ENCODE results near the gene SLC37A2. TPM values are rescaled to one million over a fixed set of nuclear protein-coding genes. Genes with fewer than 3 reads are reported as not detected.

Gene SLC37A2
- total and polyA plus RNA-seq, 2 of the 4 experiments (the other 2 are of a cell fraction) = 0.72 to 1.1 TPM

DNA sequence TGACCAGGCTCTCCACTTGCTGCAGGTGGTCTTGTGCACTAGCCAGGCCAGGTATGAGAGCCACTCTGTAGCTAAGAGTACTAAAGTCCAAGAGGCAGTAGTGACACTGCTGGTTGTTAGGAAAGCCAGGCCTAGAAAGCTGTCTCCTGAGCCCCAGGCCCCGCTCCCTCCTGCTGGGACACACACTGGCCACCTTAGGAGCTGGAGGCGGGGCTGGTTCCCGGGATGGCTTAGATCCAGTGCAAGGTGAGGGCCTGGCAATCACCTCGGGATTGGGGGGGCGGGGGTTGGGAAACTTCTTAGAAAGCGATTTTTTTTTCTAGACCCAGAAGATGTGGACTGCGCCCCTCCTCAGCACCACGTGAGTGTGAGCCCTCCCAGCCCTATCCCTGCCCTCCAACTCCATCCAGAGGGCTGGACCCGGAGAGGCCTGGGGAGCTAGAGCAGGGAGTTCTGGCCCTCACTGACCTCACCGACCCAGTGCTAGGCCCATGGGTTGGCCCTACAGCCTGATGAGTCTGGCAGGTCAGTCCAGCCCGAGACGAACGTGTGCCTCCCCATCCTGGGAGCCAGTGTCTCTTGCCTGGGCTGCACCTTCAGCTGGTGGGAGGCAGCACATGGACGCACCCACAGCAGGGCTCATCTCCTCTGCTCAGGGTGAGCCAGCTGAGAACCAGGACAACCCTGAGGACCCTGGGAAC is 18.1 kb downstream of the SLC37A2 start:
- Histone ChIP-seq H3K14ac (replicated peaks; ENCODE audit: low read depth, low read length) (no peak overlapping the region), H3K4me2 (ENCODE audit: low read depth, low read length) (no peak overlapping the region), H3K4me1 (ENCODE audit: control insufficient read depth, insufficient read depth, low read length) (peaks cover 11% of the 10 kb centered on the region), H3K9me1 (ENCODE audit: insufficient read depth, low read length) (peaks cover 19% of the 10 kb centered on the region), H3K4ac (ENCODE audit: low read depth, low read length) (no peak overlapping the region), H3K9ac (ENCODE audit: low read depth, low read length) (no peak overlapping the region), H3K4me3 (ENCODE audit: insufficient read depth, low read depth, low read length) (no peak overlapping the region), H3K27ac (ENCODE audit: insufficient read depth, low read length) (no peak overlapping the region), H3K27me3 (ENCODE audit: control insufficient read depth, insufficient read depth, low read length) (no peaks in the 10 kb centered on the region), H3K23ac (ENCODE audit: low read depth, low read length) (no peak overlapping the region), H3K36me3 (ENCODE audit: control insufficient read depth, insufficient read depth, low read length) (no peaks in the 10 kb centered on the region), H3K79me1 (ENCODE audit: low read depth in 1 of 2, low read length in 2 of 2) (no peaks in the 10 kb centered on the region), H2BK20ac (ENCODE audit: low read depth, low read length) (no peak overlapping the region), H2AFZ (replicated peaks; ENCODE audit: low read length, poor library complexity) (peak overlapping the region; percentile 40), H2BK120ac (ENCODE audit: low read depth, low read length) (no peak overlapping the region), H3K9me3 (ENCODE audit: control insufficient read depth, insufficient read depth, low read length) (no peaks in the 10 kb centered on the region), H2AK9ac (replicated peaks; ENCODE audit: low read depth, low read length, poor library complexity) (no peak overlapping the region), H2AK5ac (ENCODE audit: low read depth, low read length) (no peak overlapping the region), H3K18ac (ENCODE audit: low read depth, low read length) (no peak overlapping the region), H2BK15ac (ENCODE audit: low read depth, low read length) (no peak overlapping the region; the same call in 2 of the 3 replicates), H4K5ac (ENCODE audit: low read depth, low read length) (no peak overlapping the region), H2BK5ac (ENCODE audit: low read depth, low read length, poor library complexity, severe bottlenecking) (no peak overlapping the region), H4K8ac (ENCODE audit: low read depth in 2 of 2, low read length in 2 of 2) (no peak overlapping the region), H3K56ac (ENCODE audit: extremely low read depth, insufficient read depth, low read length) (no peak overlapping the region), H4K91ac (ENCODE audit: insufficient read depth, low read depth, low read length) (no peak overlapping the region), H4K20me1 (ENCODE audit: insufficient read depth, low read length) (no peaks in the 10 kb centered on the region)
- TF ChIP-seq RFX5 (IDR thresholded peaks at IDR 0.05; ENCODE audit: low read depth, low read length) (no peak), RCOR1 (IDR thresholded peaks at IDR 0.05; ENCODE audit: insufficient replicate concordance, low read length) (no peak), MAZ (IDR thresholded peaks at IDR 0.05; ENCODE audit: borderline replicate concordance, low read depth, low read length) (no peak), RAD21 (IDR thresholded peaks at IDR 0.05; ENCODE audit: low read length) (no peak), CEBPB (IDR thresholded peaks at IDR 0.05; ENCODE audit: low read depth, low read length) (no peak)
- TF ChIP-seq, protein P1, sequence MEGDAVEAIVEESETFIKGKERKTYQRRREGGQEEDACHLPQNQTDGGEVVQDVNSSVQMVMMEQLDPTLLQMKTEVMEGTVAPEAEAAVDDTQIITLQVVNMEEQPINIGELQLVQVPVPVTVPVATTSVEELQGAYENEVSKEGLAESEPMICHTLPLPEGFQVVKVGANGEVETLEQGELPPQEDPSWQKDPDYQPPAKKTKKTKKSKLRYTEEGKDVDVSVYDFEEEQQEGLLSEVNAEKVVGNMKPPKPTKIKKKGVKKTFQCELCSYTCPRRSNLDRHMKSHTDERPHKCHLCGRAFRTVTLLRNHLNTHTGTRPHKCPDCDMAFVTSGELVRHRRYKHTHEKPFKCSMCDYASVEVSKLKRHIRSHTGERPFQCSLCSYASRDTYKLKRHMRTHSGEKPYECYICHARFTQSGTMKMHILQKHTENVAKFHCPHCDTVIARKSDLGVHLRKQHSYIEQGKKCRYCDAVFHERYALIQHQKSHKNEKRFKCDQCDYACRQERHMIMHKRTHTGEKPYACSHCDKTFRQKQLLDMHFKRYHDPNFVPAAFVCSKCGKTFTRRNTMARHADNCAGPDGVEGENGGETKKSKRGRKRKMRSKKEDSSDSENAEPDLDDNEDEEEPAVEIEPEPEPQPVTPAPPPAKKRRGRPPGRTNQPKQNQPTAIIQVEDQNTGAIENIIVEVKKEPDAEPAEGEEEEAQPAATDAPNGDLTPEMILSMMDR (conservative IDR thresholded peaks at IDR 0.05; ENCODE audit: low read depth, low read length) = no peak
- TF ChIP-seq, protein P2, sequence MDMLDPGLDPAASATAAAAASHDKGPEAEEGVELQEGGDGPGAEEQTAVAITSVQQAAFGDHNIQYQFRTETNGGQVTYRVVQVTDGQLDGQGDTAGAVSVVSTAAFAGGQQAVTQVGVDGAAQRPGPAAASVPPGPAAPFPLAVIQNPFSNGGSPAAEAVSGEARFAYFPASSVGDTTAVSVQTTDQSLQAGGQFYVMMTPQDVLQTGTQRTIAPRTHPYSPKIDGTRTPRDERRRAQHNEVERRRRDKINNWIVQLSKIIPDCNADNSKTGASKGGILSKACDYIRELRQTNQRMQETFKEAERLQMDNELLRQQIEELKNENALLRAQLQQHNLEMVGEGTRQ (IDR thresholded peaks at IDR 0.05; ENCODE audit: low read depth, low read length) = no peak
- no peak for ATAC-seq (ENCODE audit: low read depth)
- dilution Hi-C loops (cut with HindIII; ENCODE audit: low sequenced_read_pairs, unreplicated experiment) = no loop called here
- BruUV-seq (replicated peaks) = no TSS peak
- CTCF ChIA-PET = interaction anchor here (1.1 to 1.4 kb wide), 2 partner anchors 10 to 61 kb away, joined by 3 to 6 read pairs; no protein-coding TSS in a partner anchor
- intact Hi-C loops (cut with micrococcal nuclease) = no loop called here
- in situ Hi-C loops (cut with MboI; ENCODE audit: low sequenced_read_pairs) = no loop called here
- no peak for DNase-seq
- 90% methylated on average over 4 of the region's 14 CpGs; no CpG with 5 or more reads in 1 of the 2 experiments for WGBS, 2 experiments (ENCODE audit: extremely low coverage in 2 of 2, insufficient read length in 1 of 2)
- POLR2A ChIA-PET (ENCODE audit: unreplicated experiment) = no interaction called here

Data from IMR-90 (cell line).